CD4-positive, alpha-beta T cell (primary cell): Measurements from ENCODE around the gene TTLL6. TPM values are rescaled to one million over a fixed set of nuclear protein-coding genes. Genes with fewer than 3 reads are reported as not detected.

ENCODE experiments used
- ATAC-seq: fragments of 200-7000 bp; cut with Tn5 transposase; one replicate; pipeline ENCODE4 v1.10.0; 2022; ENCODE audit warnings: mild to moderate bottlenecking; ENCODE audit not compliant: poor library complexity
- CTCF ChIA-PET: fragments of 350-600 bp; sonication (Branson Sonifier 250); formaldehyde crosslinking; loops from one replicate; lab custom pipeline; 2021; ENCODE audit warnings: antibody characterized with exemption, inconsistent platforms; lab: Charles Lee
- POLR2A ChIA-PET: fragments of 350-600 bp; sonication (Branson Sonifier 250); formaldehyde crosslinking; loops from one replicate; lab custom pipeline; 2021; ENCODE audit warnings: antibody characterized with exemption, inconsistent platforms; lab: Charles Lee
- DNase-seq, 14 experiments: peaks; one replicate each; pipeline ENCODE4 v3.0.0-alpha.2; 2013 to 2020; ENCODE audit warnings: mixed read lengths in 2 of 14
- H3K27ac ChIP-seq, 2 donors: one replicate each; pipeline versions ENCODE4 v1.5.1 to v1.7.0; 2013; ENCODE audit warnings: low read length in 2 of 2, low read depth in 1 of 2, mild to moderate bottlenecking in 1 of 2
- H3K27me3 ChIP-seq, 2 experiments: 1 replicate in 1 of 2; 2 replicates in 1 of 2; pipeline versions ENCODE4 v1.6.1 to v1.7.0; 2013; ENCODE audit warnings: low read length in 2 of 2, control low read depth in 1 of 2, mild to moderate bottlenecking in 1 of 2, moderate library complexity in 1 of 2; ENCODE audit not compliant: insufficient read depth in 2 of 2, control insufficient read depth in 1 of 2
- H3K36me3 ChIP-seq: one replicate; pipeline ENCODE4 v1.6.1; 2013; ENCODE audit warnings: low read length, control low read depth; ENCODE audit not compliant: insufficient read depth
- H3K4me1 ChIP-seq: one replicate; pipeline ENCODE4 v1.6.1; 2013; ENCODE audit warnings: low read length, control low read depth; ENCODE audit not compliant: insufficient read depth
- H3K4me3 ChIP-seq: one replicate; pipeline ENCODE4 v1.5.1; 2013; ENCODE audit warnings: mild to moderate bottlenecking, low read length, moderate library complexity
- H3K9me3 ChIP-seq, 2 experiments: 1 replicate in 1 of 2; 2 replicates in 1 of 2; pipeline versions ENCODE4 v1.6.1 to v1.7.0; 2013; ENCODE audit warnings: low read length in 2 of 2, mild to moderate bottlenecking in 2 of 2, control low read depth in 1 of 2, moderate library complexity in 1 of 2; ENCODE audit not compliant: control insufficient read depth in 1 of 2, insufficient read depth in 1 of 2
- H3K27ac Mint-ChIP-seq: one replicate; pipeline ENCODE4 v1.8.0; 2020; ENCODE audit warnings: mixed read lengths
- H3K27me3 Mint-ChIP-seq: one replicate; pipeline ENCODE4 v1.8.0; 2021; ENCODE audit warnings: mixed read lengths
- H3K36me3 Mint-ChIP-seq: one replicate; pipeline ENCODE4 v1.8.0; 2021; ENCODE audit warnings: low read depth, mixed read lengths
- H3K4me1 Mint-ChIP-seq: one replicate; pipeline ENCODE4 v1.8.0; 2021; ENCODE audit warnings: low read depth, mixed read lengths
- H3K4me3 Mint-ChIP-seq: one replicate; pipeline ENCODE4 v1.8.0; 2020; ENCODE audit warnings: mild to moderate bottlenecking, mixed read lengths
- H3K9me3 Mint-ChIP-seq: one replicate; pipeline ENCODE4 v1.8.0; 2020; ENCODE audit warnings: mixed read lengths
- intact Hi-C, 2 experiments: fragments of 100-400 bp; cut with DNase I in 1 of 2; cut with micrococcal nuclease in 1 of 2; formaldehyde crosslinking; loops; one replicate each; pipeline versions ENCODE4 v1.15.1 to v1.9.0; 2023 to 2025; cut with DNase I, micrococcal nuclease
- total RNA-seq, 174 experiments: library from RNA in 2 of 174; stranded (reverse) in 2 of 174; gene quantifications; one replicate each; pipeline ENCODE4 v1.2.3 and lab custom pipeline; 2021 to 2026
- TF ChIP-seq, protein P1 (sequence below): fragments of 200-600 bp; IDR thresholded peaks from one replicate; pipeline ENCODE4 v1.8.0; 2022; ENCODE audit warnings: antibody characterized with exemption, mild to moderate bottlenecking

The TTLL6 gene
- total RNA-seq, 2 experiments from 2014 or later = not detected

GRCh38 chr17:48753794-48754499, 63.1 kb downstream of the TTLL6 start:
- CTCF ChIA-PET = interaction anchor here (0.6 to 2.8 kb wide), 3 partner anchors 16 to 117 kb away, joined by 3 to 6 read pairs (median 3); no protein-coding TSS in a partner anchor
- H3K9me3 Mint-ChIP-seq = no peaks in the 10 kb centered on the region

GRCh38 chr17:48752399-48753288, 64.4 kb downstream of the TTLL6 start:
- TF ChIP-seq, protein P1, sequence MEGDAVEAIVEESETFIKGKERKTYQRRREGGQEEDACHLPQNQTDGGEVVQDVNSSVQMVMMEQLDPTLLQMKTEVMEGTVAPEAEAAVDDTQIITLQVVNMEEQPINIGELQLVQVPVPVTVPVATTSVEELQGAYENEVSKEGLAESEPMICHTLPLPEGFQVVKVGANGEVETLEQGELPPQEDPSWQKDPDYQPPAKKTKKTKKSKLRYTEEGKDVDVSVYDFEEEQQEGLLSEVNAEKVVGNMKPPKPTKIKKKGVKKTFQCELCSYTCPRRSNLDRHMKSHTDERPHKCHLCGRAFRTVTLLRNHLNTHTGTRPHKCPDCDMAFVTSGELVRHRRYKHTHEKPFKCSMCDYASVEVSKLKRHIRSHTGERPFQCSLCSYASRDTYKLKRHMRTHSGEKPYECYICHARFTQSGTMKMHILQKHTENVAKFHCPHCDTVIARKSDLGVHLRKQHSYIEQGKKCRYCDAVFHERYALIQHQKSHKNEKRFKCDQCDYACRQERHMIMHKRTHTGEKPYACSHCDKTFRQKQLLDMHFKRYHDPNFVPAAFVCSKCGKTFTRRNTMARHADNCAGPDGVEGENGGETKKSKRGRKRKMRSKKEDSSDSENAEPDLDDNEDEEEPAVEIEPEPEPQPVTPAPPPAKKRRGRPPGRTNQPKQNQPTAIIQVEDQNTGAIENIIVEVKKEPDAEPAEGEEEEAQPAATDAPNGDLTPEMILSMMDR = no peak
- H3K27ac Mint-ChIP-seq = no peak overlapping the region
- ChIA-PET CTCF (no interaction called here), POLR2A (no interaction called here)
- H3K4me3 ChIP-seq = no peak overlapping the region
- ATAC-seq (no peak), DNase-seq (no peak)
- peaks cover 8 to 33% of the 10 kb centered on the region in 2 experiments for H3K9me3 ChIP-seq
- no peak overlapping the region for H3K4me3 Mint-ChIP-seq
- H3K27me3 Mint-ChIP-seq = peaks cover 95% of the 10 kb centered on the region
- H3K27ac ChIP-seq = no peak overlapping the region
- intact Hi-C loops = no loop called here
- H3K36me3 Mint-ChIP-seq = no peaks in the 10 kb centered on the region
- peaks cover 30% of the 10 kb centered on the region for H3K4me1 ChIP-seq
- no peaks in the 10 kb centered on the region for H3K36me3 ChIP-seq
- H3K4me1 Mint-ChIP-seq = peaks cover 28% of the 10 kb centered on the region
- H3K9me3 Mint-ChIP-seq = no peaks in the 10 kb centered on the region
- peaks cover 88 to 98% of the 10 kb centered on the region in 2 experiments for H3K27me3 ChIP-seq

More at GRCh38 chr17:48753794-48754499, 63.1 kb downstream of the TTLL6 start:
- peaks cover 27% of the 10 kb centered on the region for H3K4me1 ChIP-seq
- no peak overlapping the region for H3K4me3 ChIP-seq
- peaks cover 95% of the 10 kb centered on the region for H3K27me3 Mint-ChIP-seq
- H3K4me1 Mint-ChIP-seq = peaks cover 28% of the 10 kb centered on the region
- POLR2A ChIA-PET = no interaction called here
- TF ChIP-seq, protein P1 = no peak
- DNase-seq (no peak), ATAC-seq (no peak)
- peaks cover 84 to 92% of the 10 kb centered on the region in 2 experiments for H3K27me3 ChIP-seq
- H3K4me3 Mint-ChIP-seq = no peak overlapping the region
- H3K9me3 ChIP-seq = peaks cover 7 to 30% of the 10 kb centered on the region in 2 experiments
- H3K27ac ChIP-seq = no peak overlapping the region
- intact Hi-C loops = no loop called here
- H3K27ac Mint-ChIP-seq = no peak overlapping the region
- H3K36me3 Mint-ChIP-seq = no peaks in the 10 kb centered on the region
- no peaks in the 10 kb centered on the region for H3K36me3 ChIP-seq

GRCh38 chr17:48751733-48752398, 65.2 kb downstream of the TTLL6 start:
- TF ChIP-seq, protein P1 = no peak
- Histone ChIP-seq H3K4me3 (no peak overlapping the region), H3K9me3 (peaks cover 8 to 38% of the 10 kb centered on the region in 2 experiments), H3K27me3 (peaks cover 93 to 98% of the 10 kb centered on the region in 2 experiments), H3K4me1 (peaks cover 38% of the 10 kb centered on the region), H3K27ac (no peak overlapping the region), H3K36me3 (no peaks in the 10 kb centered on the region)
- no peaks in the 10 kb centered on the region for H3K36me3 Mint-ChIP-seq
- H3K27me3 Mint-ChIP-seq = peaks cover 95% of the 10 kb centered on the region
- H3K27ac Mint-ChIP-seq = no peak overlapping the region
- DNase-seq = no peak
- ATAC-seq = no peak
- peaks cover 30% of the 10 kb centered on the region for H3K4me1 Mint-ChIP-seq
- ChIA-PET CTCF (interaction anchor here (1.5 kb wide), 1 partner anchor 73 kb away, joined by 6 read pairs; no protein-coding TSS in a partner anchor), POLR2A (interaction anchor here (0.7 to 1.0 kb wide), 2 partner anchors 9 to 34 kb away, joined by 3 to 4 read pairs; no protein-coding TSS in a partner anchor)
- intact Hi-C loops = no loop called here
- H3K4me3 Mint-ChIP-seq = no peak overlapping the region
- no peaks in the 10 kb centered on the region for H3K9me3 Mint-ChIP-seq
